ENCODE results near the gene HTRA2. TPM values are rescaled to one million over a fixed set of nuclear protein-coding genes. Genes with fewer than 3 reads are reported as not detected.

Gene HTRA2
- total RNA-seq, 1 donor = 32.9 TPM

DNA sequence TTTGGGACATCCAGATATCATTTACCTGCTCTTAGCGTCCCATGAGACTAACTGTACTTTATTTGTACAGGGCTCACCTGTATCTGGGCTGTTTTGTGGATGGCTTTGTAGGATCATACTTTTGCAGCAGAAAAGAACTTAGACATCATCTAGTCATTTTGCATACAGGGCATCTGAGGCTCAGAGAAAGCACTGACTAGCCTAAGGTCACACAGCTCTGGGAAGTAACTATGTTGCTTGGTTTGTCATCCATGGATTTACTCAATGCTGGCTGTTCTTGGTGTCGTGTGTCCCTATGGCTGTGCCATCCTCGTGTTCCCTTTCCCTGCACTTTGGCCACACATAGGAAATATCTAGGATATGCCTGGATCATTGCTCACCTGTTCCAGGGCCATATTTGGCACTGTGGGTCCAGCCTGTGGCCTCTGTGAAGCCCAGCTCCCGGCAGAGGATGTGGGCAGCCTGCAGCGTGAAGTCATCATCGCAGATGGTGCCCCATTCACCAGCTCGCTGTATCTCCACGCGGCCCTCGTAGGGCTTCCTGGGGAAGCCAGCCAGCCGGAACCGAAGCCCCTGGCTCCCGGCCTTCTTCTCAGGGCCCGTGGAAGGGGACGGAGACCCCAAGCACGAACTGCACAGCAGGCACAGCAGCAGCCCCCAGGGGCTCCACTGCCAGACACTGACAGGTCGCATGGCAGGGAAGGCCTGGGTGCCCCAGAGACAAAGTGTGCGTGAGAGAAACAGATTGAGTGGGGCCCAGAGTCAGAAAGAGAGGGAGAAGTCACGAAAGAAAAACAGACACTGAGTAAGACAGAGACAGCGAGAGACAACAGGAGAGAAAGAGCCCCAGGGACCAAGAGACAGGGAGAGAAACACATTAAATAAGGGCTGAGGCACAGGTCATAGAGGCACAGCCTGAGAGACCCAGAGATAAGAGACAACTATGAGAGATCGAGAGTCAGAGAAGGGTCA, 22.5 kb downstream of the HTRA2 start:
- H3K4me3 ChIP-seq (ENCODE audit: low read depth, low read length) = peak overlapping the region; percentile 91
- no peak for DNase-seq (ENCODE audit: low read depth)
- TF ChIP-seq, protein P1, sequence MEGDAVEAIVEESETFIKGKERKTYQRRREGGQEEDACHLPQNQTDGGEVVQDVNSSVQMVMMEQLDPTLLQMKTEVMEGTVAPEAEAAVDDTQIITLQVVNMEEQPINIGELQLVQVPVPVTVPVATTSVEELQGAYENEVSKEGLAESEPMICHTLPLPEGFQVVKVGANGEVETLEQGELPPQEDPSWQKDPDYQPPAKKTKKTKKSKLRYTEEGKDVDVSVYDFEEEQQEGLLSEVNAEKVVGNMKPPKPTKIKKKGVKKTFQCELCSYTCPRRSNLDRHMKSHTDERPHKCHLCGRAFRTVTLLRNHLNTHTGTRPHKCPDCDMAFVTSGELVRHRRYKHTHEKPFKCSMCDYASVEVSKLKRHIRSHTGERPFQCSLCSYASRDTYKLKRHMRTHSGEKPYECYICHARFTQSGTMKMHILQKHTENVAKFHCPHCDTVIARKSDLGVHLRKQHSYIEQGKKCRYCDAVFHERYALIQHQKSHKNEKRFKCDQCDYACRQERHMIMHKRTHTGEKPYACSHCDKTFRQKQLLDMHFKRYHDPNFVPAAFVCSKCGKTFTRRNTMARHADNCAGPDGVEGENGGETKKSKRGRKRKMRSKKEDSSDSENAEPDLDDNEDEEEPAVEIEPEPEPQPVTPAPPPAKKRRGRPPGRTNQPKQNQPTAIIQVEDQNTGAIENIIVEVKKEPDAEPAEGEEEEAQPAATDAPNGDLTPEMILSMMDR (IDR thresholded peaks at IDR 0.05; ENCODE audit: insufficient read depth, low read length) = no peak

DNA sequence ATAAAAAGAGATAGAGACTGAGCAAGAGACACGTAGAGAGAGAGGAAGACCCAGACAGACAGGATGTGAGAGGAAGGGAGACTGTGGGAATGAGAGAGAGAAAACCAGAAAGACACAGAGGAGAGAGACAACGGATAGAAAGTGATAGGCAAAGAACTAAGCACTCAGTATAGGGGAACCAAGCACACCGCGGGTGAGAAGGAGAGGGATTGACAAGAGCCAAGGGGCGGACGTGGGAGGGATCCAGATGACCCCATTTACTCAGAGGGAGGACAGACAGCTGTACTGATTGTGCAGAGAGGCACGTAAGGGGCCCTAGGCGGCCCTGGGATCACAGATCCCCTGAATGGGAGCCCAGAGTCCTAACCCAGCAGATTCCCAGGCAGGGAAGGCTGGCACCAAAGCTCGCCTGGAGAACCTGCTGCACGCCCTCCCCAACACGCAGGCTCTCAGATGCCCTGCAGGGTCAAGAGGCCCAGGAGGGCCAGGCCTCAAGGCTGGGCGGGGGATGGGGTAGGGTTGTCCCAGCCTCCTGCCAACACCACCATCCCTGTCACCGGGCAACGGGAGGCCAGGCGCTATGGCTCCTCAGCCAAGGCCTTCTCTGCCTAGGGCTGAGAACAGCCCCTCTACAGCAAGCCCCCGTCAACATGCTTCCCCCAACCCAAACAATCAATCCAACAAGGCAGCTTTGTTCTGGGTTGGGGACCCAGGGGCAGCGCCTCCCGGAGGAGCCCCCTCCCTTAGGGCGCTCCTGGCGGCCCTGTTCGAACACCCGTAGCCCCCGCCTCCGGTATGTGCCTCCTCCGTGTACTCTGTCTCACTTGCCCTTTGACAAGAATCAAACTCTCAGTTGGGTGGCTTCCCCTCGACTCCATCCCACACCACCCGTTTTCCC, 23.4 kb downstream of the HTRA2 start:
- peak overlapping the region; percentile 91 for H3K4me3 ChIP-seq (ENCODE audit: low read depth, low read length)
- TF ChIP-seq, protein P1 (IDR thresholded peaks at IDR 0.05; ENCODE audit: insufficient read depth, low read length) = no peak
- DNase-seq (ENCODE audit: low read depth) = no peak

DNA sequence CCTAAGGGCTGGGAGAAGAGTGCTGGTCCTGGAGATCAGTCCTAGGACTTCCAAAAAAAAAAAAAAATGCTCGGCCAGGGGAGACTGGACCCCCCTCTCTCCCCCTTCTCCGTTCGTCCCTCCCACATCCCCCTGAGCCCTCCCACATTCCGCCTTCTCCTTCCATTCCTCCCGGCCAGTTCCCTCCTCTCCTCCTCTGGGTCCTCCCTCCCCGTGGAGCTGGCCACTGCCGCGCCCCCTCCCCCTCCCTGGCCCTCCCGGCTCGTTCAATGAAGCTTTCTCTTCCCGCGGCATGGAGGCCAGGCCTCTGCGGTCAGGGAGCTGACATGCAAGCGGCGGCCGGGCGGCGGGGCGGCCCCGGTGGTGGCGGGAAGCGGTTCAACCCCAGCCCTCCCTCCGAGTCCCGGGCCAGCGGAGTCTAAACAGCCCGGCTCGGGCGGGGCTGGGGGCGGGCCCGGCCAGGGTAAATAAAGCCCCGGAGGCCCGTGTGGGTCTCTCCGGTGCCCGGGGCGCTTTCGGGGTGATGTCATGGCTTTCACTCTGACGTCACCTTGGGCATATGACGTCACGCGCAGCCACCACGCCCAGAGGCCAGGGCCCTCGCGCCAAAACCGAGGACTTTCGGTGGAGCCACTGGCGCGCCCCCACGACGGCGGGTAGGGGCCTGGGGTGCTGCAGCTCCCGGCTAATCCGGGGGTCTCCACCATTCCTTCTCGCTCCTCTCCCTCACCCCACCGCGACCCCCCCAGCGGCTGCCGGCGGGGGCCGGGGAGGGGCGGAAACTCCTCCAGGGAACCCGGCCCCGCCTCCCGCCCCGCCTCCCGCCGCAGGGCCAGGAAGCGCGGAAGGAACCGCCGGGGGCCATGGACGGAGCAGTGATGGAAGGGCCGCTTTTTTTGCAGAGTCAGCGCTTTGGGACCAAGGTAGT, 24.4 kb downstream of the HTRA2 start, which contains the start of the genes DOK1 and LOXL3:
DOK1 (plus strand) TSS at position 829 of the 928 bp plus-strand sequence; CDS start at position 864, 35 bp downstream.
LOXL3 (minus strand) TSS at position 51 of the 928 bp plus-strand sequence. CDS start 1,308 bp downstream, outside the sequence.
- H3K4me3 ChIP-seq (ENCODE audit: low read depth, low read length) = peak within 1 kb of the TSS; percentile 91
- TF ChIP-seq, protein P1 (IDR thresholded peaks at IDR 0.05; ENCODE audit: insufficient read depth, low read length) = no peak
- DNase-seq (ENCODE audit: low read depth) = peak; percentile 88

DNA sequence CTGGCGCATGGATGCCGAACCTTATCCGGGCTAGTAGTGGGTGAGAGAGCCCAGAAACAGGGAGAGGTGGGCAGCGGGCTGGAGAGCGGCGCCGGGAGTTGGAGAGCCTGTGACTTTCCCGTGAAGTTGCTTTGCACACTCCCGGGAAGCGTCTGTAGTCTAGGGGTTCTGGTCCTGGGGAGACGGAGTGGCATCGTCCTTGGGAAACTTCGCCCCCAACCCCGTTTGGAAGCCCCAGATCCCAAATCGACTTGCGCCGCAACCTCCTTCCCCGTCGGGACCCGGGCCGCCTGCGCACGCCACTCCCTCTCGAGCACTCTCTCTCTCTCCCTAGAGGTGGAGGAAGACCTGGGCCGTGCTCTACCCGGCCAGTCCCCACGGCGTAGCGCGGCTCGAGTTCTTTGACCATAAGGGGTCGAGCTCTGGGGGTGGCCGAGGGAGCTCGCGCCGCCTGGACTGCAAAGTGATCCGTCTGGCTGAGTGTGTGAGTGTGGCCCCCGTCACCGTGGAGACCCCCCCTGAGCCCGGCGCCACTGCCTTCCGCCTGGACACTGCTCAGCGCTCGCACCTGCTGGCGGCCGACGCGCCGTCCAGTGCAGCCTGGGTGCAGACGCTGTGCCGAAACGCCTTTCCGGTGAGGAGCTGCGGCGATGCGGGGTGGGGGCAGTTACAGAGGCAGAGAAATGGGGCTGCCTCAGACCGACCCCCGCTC, 25.2 kb downstream of the HTRA2 start:
- peak overlapping the region; percentile 91 for H3K4me3 ChIP-seq (ENCODE audit: low read depth, low read length)
- DNase-seq (ENCODE audit: low read depth) = no peak
- TF ChIP-seq, protein P1 (IDR thresholded peaks at IDR 0.05; ENCODE audit: insufficient read depth, low read length) = no peak

DNA sequence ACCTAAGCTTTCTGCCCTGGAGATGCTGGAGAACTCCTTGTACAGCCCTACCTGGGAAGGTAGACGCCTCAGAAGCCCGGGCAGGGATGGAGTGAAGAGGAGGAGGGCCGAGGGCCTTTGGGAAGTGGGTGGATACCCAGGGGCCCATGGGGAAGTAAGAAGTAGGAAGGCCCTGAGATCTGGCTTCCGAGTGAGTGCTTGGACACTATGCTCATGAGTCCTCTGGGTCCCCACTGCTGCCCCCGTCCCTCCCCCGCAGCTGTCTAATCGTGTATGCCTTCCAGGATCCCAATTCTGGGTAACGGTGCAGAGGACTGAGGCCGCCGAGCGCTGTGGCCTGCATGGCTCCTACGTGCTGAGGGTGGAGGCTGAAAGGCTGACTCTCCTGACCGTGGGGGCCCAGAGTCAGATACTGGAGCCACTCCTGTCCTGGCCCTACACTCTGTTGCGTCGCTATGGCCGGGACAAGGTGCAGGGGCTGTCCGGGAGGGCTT, 25.9 kb downstream of the HTRA2 start:
- no peak for DNase-seq (ENCODE audit: low read depth)
- TF ChIP-seq, protein P1 (IDR thresholded peaks at IDR 0.05; ENCODE audit: insufficient read depth, low read length) = no peak

More for the DNA sequence above, 25.9 kb downstream of the HTRA2 start:
- peak overlapping the region; percentile 91 for H3K4me3 ChIP-seq (ENCODE audit: low read depth, low read length)

All from fibroblast of the aortic adventitia (primary cell).